ENCODE results near the gene MYO18A. TPM values are rescaled to one million over a fixed set of nuclear protein-coding genes. Genes with fewer than 3 reads are reported as not detected.
A peak's percentile ranks its signal among the peaks of the same experiment; 100 is the strongest.

MYO18A gene
- total and polyA plus RNA-seq, 10 of the 15 experiments (the other 5 are each of a cell fraction or from before 2014, with no cell fraction given), result 2.9 to 66.0 (median 24.5) TPM

- TF ChIP-seq IRF5 (IDR thresholded peaks at IDR 0.05; ENCODE audit: borderline replicate concordance) (no peak), NBN (IDR thresholded peaks at IDR 0.05) (no peak), TAF1 (IDR thresholded peaks at IDR 0.05; ENCODE audit: borderline replicate concordance, low read depth, low read length) (peak; percentile 43; the same call in 1 of the 2 replicates), EZH2 (IDR thresholded peaks at IDR 0.05; ENCODE audit: borderline replicate concordance, control insufficient read depth, low read depth, low read length) (no peak), SMAD5 (IDR thresholded peaks at IDR 0.05; ENCODE audit: low read depth) (no peak), GATAD2B (conservative IDR thresholded peaks at IDR 0.05; ENCODE audit: low read depth) (peak; percentile 94), MXI1 (IDR thresholded peaks at IDR 0.05; ENCODE audit: low read depth, low read length) (no peak), MYC (IDR thresholded peaks at IDR 0.05; ENCODE audit: insufficient read depth, insufficient read length, insufficient replicate concordance, low read length, severe bottlenecking) (no peak), REST (IDR thresholded peaks at IDR 0.05; ENCODE audit: low read depth, low read length) (no peak), SUPT20H (IDR thresholded peaks at IDR 0.05; ENCODE audit: borderline replicate concordance, control insufficient read depth, low read depth, low read length) (no peak), POLR2A (IDR thresholded peaks at IDR 0.05; ENCODE audit: low read depth, low read length) (peak; percentile 87), YY1 (IDR thresholded peaks at IDR 0.05; ENCODE audit: low read depth, low read length) (no peak), RB1 (IDR thresholded peaks at IDR 0.05; ENCODE audit: borderline replicate concordance) (0 out of 2 replicates have a peak, but pooled peaks have one; percentile 43), MLLT1 (IDR thresholded peaks at IDR 0.05) (no peak), KAT2A (conservative IDR thresholded peaks at IDR 0.05; ENCODE audit: control insufficient read depth, low read depth, low read length) (no peak), PML (IDR thresholded peaks at IDR 0.05; ENCODE audit: low read length) (no peak), SMC3 (IDR thresholded peaks at IDR 0.05; ENCODE audit: borderline replicate concordance, low read length) (no peak), EGR1 (IDR thresholded peaks at IDR 0.05; ENCODE audit: borderline replicate concordance in 1 of 2, low read depth in 2 of 2, low read length in 2 of 2) (no peak), MEF2A (IDR thresholded peaks at IDR 0.05; ENCODE audit: insufficient read depth, low read depth, low read length) (no peak), POLR2AphosphoS5 (IDR thresholded peaks at IDR 0.05; ENCODE audit: low read length) (no peak), BRCA1 (IDR thresholded peaks at IDR 0.05; ENCODE audit: low read depth, low read length) (no peak), SIN3A (IDR thresholded peaks at IDR 0.05; ENCODE audit: low read depth, low read length) (no peak; the same call in 1 of the 2 replicates), RELA (IDR thresholded peaks at IDR 0.05; ENCODE audit: borderline replicate concordance, partially characterized antibody) (no peak)
Observed at GRCh38 chr17:29176558-29177351, 3.4 kb downstream of the MYO18A start (continued).

Measured in GM12878 (cell line).